ENCODE results near the gene HS3ST4. TPM values are rescaled to one million over a fixed set of nuclear protein-coding genes. Genes with fewer than 3 reads are reported as not detected.
"Not testable (repeated sequence)": the region's sequence is repeated elsewhere in the genome, so short reads cannot be mapped to it uniquely, and the experiment has no call there.

The HS3ST4 gene
- polyA plus RNA-seq, 1 donor, result 0.39 TPM

DNA sequence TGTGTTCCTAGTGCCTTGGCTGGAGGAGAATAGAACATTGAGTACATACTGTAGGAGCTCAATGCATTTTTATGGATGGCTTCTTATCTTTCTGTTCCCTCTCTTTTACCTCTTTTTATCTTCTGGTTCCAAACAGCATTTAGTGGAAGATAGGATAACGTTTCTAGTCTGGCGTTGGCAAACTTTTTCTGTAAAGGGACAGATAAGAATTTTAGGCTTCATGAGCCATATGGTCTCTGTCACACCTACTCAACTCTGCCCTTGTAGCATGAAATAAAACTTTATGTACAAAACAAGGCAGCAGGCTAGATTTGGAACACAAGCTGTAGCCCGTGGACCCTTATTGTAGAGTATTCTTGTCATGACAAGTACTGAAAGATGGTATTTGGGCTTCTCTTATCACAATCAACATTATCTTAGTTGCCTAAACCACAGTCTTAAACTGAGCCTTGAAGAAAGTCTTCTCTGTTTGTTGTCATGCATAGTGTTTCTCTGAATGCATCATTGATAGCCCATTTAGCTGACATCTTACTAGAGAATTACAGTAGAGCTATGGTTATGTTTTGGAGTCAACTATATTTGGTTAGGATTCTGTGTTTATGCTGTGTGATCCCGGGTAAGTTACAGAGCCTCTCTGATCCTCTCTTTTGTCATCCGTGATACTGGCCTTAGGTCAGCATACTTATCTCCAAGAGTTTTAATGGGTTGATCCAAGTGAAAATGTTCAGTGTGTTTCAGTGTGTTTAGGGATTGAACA lies 80.2 kb downstream of the HS3ST4 start:
- no peak overlapping the region for H3K27ac ChIP-seq (ENCODE audit: low read length)
- no peaks in the 10 kb centered on the region for H3K27me3 ChIP-seq (ENCODE audit: control insufficient read depth, insufficient read depth, low read length)
- H3K4me1 ChIP-seq (ENCODE audit: control insufficient read depth, insufficient read depth, low read length), result no peaks in the 10 kb centered on the region
- no peak overlapping the region for H3K4me3 ChIP-seq (ENCODE audit: low read length)
- no peaks in the 10 kb centered on the region for H3K36me3 ChIP-seq (ENCODE audit: control insufficient read depth, insufficient read depth, low read length)
- DNase-seq, result no peak
- no peaks in the 10 kb centered on the region for H3K9me3 ChIP-seq (ENCODE audit: control insufficient read depth, low read depth, low read length)
- 25% methylated on average over 2 of the region's 5 CpGs for WGBS (ENCODE audit: insufficient coverage, low lambda C conversion rate)

GRCh38 chr16:25776214-25776613 lies 84.5 kb downstream of the HS3ST4 start:
- not testable (repeated sequence) for H3K27me3 ChIP-seq (ENCODE audit: control insufficient read depth, insufficient read depth, low read length); H3K9me3 ChIP-seq (ENCODE audit: control insufficient read depth, low read depth, low read length); H3K36me3 ChIP-seq (ENCODE audit: control insufficient read depth, insufficient read depth, low read length); H3K4me3 ChIP-seq (ENCODE audit: low read length); DNase-seq; H3K4me1 ChIP-seq (ENCODE audit: control insufficient read depth, insufficient read depth, low read length); H3K27ac ChIP-seq (ENCODE audit: low read length)
- WGBS (ENCODE audit: insufficient coverage, low lambda C conversion rate), result no CpG with 5 or more reads among the region's 2 CpGs

DNA sequence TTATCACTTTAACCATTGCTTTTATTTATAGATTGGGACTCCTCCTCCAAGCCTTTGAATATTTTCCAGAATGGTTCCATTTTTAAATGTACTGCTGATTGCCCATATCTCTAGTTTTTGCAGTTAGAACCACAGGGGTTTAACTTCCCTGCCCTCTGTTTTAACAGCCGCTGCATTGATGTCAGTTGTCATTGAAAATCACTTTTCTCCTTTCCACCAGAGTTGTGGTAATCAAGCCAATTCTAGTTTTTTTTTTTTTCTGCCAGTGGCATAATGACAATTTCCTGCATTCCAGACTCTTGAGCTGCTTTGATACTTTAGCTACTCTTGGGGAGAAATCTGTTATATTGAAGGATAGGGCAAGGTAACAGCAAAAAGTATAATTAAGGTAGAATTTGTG lies 91.5 kb downstream of the HS3ST4 start:
- DNase-seq, result no peak
- no peaks in the 10 kb centered on the region for H3K36me3 ChIP-seq (ENCODE audit: control insufficient read depth, insufficient read depth, low read length)
- H3K27me3 ChIP-seq (ENCODE audit: control insufficient read depth, insufficient read depth, low read length), result no peaks in the 10 kb centered on the region
- no peaks in the 10 kb centered on the region for H3K4me1 ChIP-seq (ENCODE audit: control insufficient read depth, insufficient read depth, low read length)
- H3K9me3 ChIP-seq (ENCODE audit: control insufficient read depth, low read depth, low read length), result no peaks in the 10 kb centered on the region
- no CpG with 5 or more reads among the region's 1 CpG for WGBS (ENCODE audit: insufficient coverage, low lambda C conversion rate)
- no peak overlapping the region for H3K4me3 ChIP-seq (ENCODE audit: low read length)
- H3K27ac ChIP-seq (ENCODE audit: low read length), result no peak overlapping the region

DNA sequence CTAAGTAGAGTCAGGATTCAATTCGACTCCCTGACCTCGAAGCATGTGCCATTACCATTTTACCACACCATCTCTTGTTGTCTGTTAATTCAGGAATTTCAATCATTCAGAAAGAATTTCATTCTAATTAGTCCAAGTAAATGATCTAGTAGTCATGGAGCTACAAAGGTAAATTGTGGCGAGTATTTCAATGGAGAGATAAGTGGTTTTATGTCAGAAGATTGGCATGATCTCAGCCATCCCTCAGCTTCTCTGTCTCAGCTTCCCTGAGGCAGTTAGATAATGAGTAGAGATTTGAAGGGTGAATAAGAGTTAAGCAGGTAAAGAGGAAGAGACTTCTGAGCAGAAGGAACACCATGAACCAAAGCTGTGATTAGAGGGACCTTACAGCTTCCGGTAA lies 93.6 kb downstream of the HS3ST4 start:
- no peak for DNase-seq
- H3K27ac ChIP-seq (ENCODE audit: low read length), result no peak overlapping the region
- no peaks in the 10 kb centered on the region for H3K36me3 ChIP-seq (ENCODE audit: control insufficient read depth, insufficient read depth, low read length)
- no peaks in the 10 kb centered on the region for H3K27me3 ChIP-seq (ENCODE audit: control insufficient read depth, insufficient read depth, low read length)
- no peaks in the 10 kb centered on the region for H3K4me1 ChIP-seq (ENCODE audit: control insufficient read depth, insufficient read depth, low read length)
- H3K9me3 ChIP-seq (ENCODE audit: control insufficient read depth, low read depth, low read length), result no peaks in the 10 kb centered on the region
- 75% methylated on average over 3 of the region's 4 CpGs for WGBS (ENCODE audit: insufficient coverage, low lambda C conversion rate)
- H3K4me3 ChIP-seq (ENCODE audit: low read length), result no peak overlapping the region

- WGBS (ENCODE audit: insufficient coverage, low lambda C conversion rate), result no CpG with 5 or more reads among the region's 4 CpGs
- H3K4me1 ChIP-seq (ENCODE audit: control insufficient read depth, insufficient read depth, low read length), result no peaks in the 10 kb centered on the region
These were observed 95.0 kb downstream of the HS3ST4 start for GRCh38 chr16:25786748-25787147.

DNA sequence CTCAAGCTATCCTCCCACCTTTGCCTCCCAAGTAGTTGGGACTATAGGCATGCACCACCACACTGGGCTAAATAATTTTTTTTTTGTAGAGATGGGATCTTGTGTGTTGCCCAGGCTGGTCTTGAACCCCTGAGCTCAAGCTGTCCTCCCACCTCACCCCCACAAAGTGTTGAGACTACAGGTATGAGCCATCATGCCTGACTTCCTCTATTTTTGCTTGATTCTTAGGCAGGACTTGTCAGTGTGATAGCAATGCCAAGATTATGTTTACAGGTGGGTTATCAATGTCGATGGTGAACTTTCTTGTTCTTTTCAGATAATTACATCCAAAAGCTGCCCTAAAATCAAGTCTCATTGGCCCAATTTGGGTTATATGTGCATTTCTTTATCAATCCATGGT lies 96.9 kb downstream of the HS3ST4 start:
- no CpG with 5 or more reads among the region's 1 CpG for WGBS (ENCODE audit: insufficient coverage, low lambda C conversion rate)
- no peaks in the 10 kb centered on the region for H3K9me3 ChIP-seq (ENCODE audit: control insufficient read depth, low read depth, low read length)
- no peaks in the 10 kb centered on the region for H3K27me3 ChIP-seq (ENCODE audit: control insufficient read depth, insufficient read depth, low read length)
- DNase-seq, result no peak
- H3K4me1 ChIP-seq (ENCODE audit: control insufficient read depth, insufficient read depth, low read length), result no peaks in the 10 kb centered on the region
- no peaks in the 10 kb centered on the region for H3K36me3 ChIP-seq (ENCODE audit: control insufficient read depth, insufficient read depth, low read length)
- H3K27ac ChIP-seq (ENCODE audit: low read length), result no peak overlapping the region
- no peak overlapping the region for H3K4me3 ChIP-seq (ENCODE audit: low read length)

More at GRCh38 chr16:25786748-25787147, 95.0 kb downstream of the HS3ST4 start:
- Histone ChIP-seq H3K27me3 (ENCODE audit: control insufficient read depth, insufficient read depth, low read length) (no peaks in the 10 kb centered on the region), H3K36me3 (ENCODE audit: control insufficient read depth, insufficient read depth, low read length) (no peaks in the 10 kb centered on the region), H3K4me3 (ENCODE audit: low read length) (no peak overlapping the region), H3K27ac (ENCODE audit: low read length) (no peak overlapping the region), H3K9me3 (ENCODE audit: control insufficient read depth, low read depth, low read length) (no peaks in the 10 kb centered on the region)
- DNase-seq, result no peak

- DNase-seq, result no peak
- Histone ChIP-seq H3K27me3 (ENCODE audit: control insufficient read depth, insufficient read depth, low read length) (no peaks in the 10 kb centered on the region), H3K36me3 (ENCODE audit: control insufficient read depth, insufficient read depth, low read length) (no peaks in the 10 kb centered on the region), H3K4me1 (ENCODE audit: control insufficient read depth, insufficient read depth, low read length) (no peaks in the 10 kb centered on the region), H3K4me3 (ENCODE audit: low read length) (no peak overlapping the region), H3K27ac (ENCODE audit: low read length) (no peak overlapping the region), H3K9me3 (ENCODE audit: control insufficient read depth, low read depth, low read length) (no peaks in the 10 kb centered on the region)
- no CpG with 5 or more reads among the region's 4 CpGs for WGBS (ENCODE audit: insufficient coverage, low lambda C conversion rate)
These were observed 104.5 kb downstream of the HS3ST4 start for GRCh38 chr16:25796239-25796638.

DNA sequence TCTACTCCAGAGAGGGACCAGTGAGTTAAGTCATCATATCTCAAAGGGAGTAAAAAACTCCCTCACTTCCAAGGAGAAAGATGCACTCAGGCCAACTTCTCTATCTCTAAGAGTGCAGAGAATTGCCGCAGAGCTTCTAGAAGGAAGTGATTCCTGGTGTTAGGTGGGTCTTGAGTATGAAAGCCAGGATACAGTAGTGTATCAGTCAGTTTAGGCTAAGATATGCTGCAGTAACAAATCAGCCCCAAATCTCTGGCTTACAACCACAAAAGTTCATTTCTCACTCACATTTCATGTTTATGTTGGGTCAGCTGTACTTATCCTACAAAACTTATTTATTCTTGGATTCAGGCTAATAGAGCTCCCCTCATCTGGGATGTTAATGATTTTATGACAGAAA lies 106.3 kb downstream of the HS3ST4 start:
- no peaks in the 10 kb centered on the region for H3K27me3 ChIP-seq (ENCODE audit: control insufficient read depth, insufficient read depth, low read length)
- H3K9me3 ChIP-seq (ENCODE audit: control insufficient read depth, low read depth, low read length), result no peaks in the 10 kb centered on the region
- H3K36me3 ChIP-seq (ENCODE audit: control insufficient read depth, insufficient read depth, low read length), result no peaks in the 10 kb centered on the region
- no peak overlapping the region for H3K27ac ChIP-seq (ENCODE audit: low read length)
- DNase-seq, result no peak
- WGBS (ENCODE audit: insufficient coverage, low lambda C conversion rate), result no CpG with 5 or more reads among the region's 1 CpG
- no peak overlapping the region for H3K4me3 ChIP-seq (ENCODE audit: low read length)
- H3K4me1 ChIP-seq (ENCODE audit: control insufficient read depth, insufficient read depth, low read length), result no peaks in the 10 kb centered on the region

- H3K9me3 ChIP-seq (ENCODE audit: control insufficient read depth, low read depth, low read length), result no peaks in the 10 kb centered on the region
- DNase-seq, result no peak
- no peak overlapping the region for H3K4me3 ChIP-seq (ENCODE audit: low read length)
- no peaks in the 10 kb centered on the region for H3K36me3 ChIP-seq (ENCODE audit: control insufficient read depth, insufficient read depth, low read length)
- no peaks in the 10 kb centered on the region for H3K27me3 ChIP-seq (ENCODE audit: control insufficient read depth, insufficient read depth, low read length)
- H3K27ac ChIP-seq (ENCODE audit: low read length), result no peak overlapping the region
- no CpG with 5 or more reads among the region's 1 CpG for whole genome bisulfite sequencing (ENCODE audit: insufficient coverage, low lambda C conversion rate)
- no peaks in the 10 kb centered on the region for H3K4me1 ChIP-seq (ENCODE audit: control insufficient read depth, insufficient read depth, low read length)
These were observed 108.1 kb downstream of the HS3ST4 start for GRCh38 chr16:25799816-25800215.

- WGBS (ENCODE audit: insufficient coverage, low lambda C conversion rate), result 86% methylated on average over 1 of the region's 5 CpGs
- Histone ChIP-seq H3K27ac (ENCODE audit: low read length) (no peak overlapping the region), H3K27me3 (ENCODE audit: control insufficient read depth, insufficient read depth, low read length) (no peaks in the 10 kb centered on the region), H3K36me3 (ENCODE audit: control insufficient read depth, insufficient read depth, low read length) (no peaks in the 10 kb centered on the region), H3K4me1 (ENCODE audit: control insufficient read depth, insufficient read depth, low read length) (no peaks in the 10 kb centered on the region), H3K9me3 (ENCODE audit: control insufficient read depth, low read depth, low read length) (no peaks in the 10 kb centered on the region), H3K4me3 (ENCODE audit: low read length) (no peak overlapping the region)
- DNase-seq, result no peak
These were observed 120.5 kb downstream of the HS3ST4 start for GRCh38 chr16:25812215-25812614.

DNA sequence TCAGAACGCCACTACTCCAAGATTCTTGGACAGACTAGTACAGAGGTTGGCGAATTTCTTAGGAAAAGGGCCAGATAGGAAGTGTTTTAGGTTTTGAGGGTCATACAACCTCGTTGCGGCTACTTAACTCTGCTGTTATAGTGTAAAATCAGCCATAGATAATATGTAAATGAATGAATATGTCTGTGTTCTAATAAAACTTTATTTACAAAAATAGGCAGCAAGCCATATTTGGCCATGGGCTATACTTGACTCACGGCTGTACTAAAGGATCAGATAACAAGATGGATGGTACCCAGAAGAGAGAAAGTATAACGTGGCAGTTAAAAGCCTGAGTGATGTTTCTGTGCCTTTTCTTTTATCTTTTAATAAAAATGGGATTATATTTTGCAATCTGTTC lies 125.5 kb downstream of the HS3ST4 start:
- Histone ChIP-seq H3K4me3 (ENCODE audit: low read length) (no peak overlapping the region), H3K9me3 (ENCODE audit: control insufficient read depth, low read depth, low read length) (no peaks in the 10 kb centered on the region), H3K36me3 (ENCODE audit: control insufficient read depth, insufficient read depth, low read length) (no peaks in the 10 kb centered on the region), H3K4me1 (ENCODE audit: control insufficient read depth, insufficient read depth, low read length) (no peaks in the 10 kb centered on the region), H3K27me3 (ENCODE audit: control insufficient read depth, insufficient read depth, low read length) (no peaks in the 10 kb centered on the region), H3K27ac (ENCODE audit: low read length) (no peak overlapping the region)
- 100% methylated on average over 1 of the region's 6 CpGs for WGBS (ENCODE audit: insufficient coverage, low lambda C conversion rate)
- DNase-seq, result no peak
